Stimulated activated memory B cell treated with anti-CD40 and anti-IgM and Interleukin-4, amounts not matched to agents 10 μg/mL and 1 μg/mL and 100 μg/mL, for 72 hours (primary cell): ENCODE data around the gene KATNAL1.

ENCODE experiments used
- ATAC-seq: fragments of 150-1000 bp; cut with Tn5 transposase; 2 replicates; pipeline ENCODE4 v1.10.0; 2021
- H3K27ac Mint-ChIP-seq: one replicate; pipeline ENCODE4 v1.8.0; 2022; ENCODE audit warnings: mild to moderate bottlenecking, mixed read lengths
- H3K27me3 Mint-ChIP-seq: one replicate; pipeline ENCODE4 v1.8.0; 2022; ENCODE audit warnings: mixed read lengths
- H3K36me3 Mint-ChIP-seq: one replicate; pipeline ENCODE4 v1.8.0; 2022; ENCODE audit warnings: mixed read lengths
- H3K4me1 Mint-ChIP-seq: one replicate; pipeline ENCODE4 v1.8.0; 2022; ENCODE audit warnings: mixed read lengths
- H3K4me3 Mint-ChIP-seq: one replicate; pipeline ENCODE4 v1.8.0; 2022; ENCODE audit warnings: mild to moderate bottlenecking, moderate library complexity, mixed read lengths
- H3K9me3 Mint-ChIP-seq: one replicate; pipeline ENCODE4 v1.8.0; 2022; ENCODE audit warnings: mixed read lengths

Gene KATNAL1

GRCh38 chr13:30307194-30307970, at the start of gene KATNAL1:
Gene KATNAL1 (minus strand): TSS chr13:30307551. CDS start chr13:30283777, 23,774 bp downstream.
- Mint-ChIP-seq H3K4me1 (peaks cover 52% of the 10 kb centered on the region), H3K27me3 (no peaks in the 10 kb centered on the region), H3K4me3 (peak within 1 kb of the TSS; percentile 86), H3K27ac (peak within 1 kb of the TSS; percentile 91), H3K9me3 (no peaks in the 10 kb centered on the region), H3K36me3 (no peaks in the 10 kb centered on the region)
- ATAC-seq: peak; percentile 86

DNA sequence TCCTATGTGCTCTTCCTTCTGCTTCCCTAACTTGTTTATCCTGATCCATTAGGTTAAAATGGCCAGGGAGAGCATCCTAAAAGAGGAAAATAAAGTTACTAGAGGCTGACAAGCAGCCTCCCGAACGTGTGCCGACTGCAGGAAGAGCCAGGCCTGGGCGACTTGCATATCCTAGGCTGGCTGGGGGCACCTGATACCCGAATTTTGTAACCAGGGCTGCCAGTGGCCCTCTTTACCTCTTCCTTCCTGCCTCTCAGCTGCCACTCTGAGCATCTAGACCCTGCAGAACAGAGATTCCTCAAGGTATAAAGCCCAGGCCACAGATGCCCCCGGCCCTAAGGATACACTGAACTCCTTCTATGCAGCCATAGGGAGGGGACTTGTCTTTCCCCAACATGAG, 48.5 kb upstream of the KATNAL1 start:
- Mint-ChIP-seq H3K4me3 (no peak overlapping the region), H3K36me3 (peaks cover 65% of the 10 kb centered on the region), H3K9me3 (peaks cover 5% of the 10 kb centered on the region), H3K4me1 (peaks cover 18% of the 10 kb centered on the region), H3K27ac (no peak overlapping the region), H3K27me3 (no peaks in the 10 kb centered on the region)
- no peak for ATAC-seq

DNA sequence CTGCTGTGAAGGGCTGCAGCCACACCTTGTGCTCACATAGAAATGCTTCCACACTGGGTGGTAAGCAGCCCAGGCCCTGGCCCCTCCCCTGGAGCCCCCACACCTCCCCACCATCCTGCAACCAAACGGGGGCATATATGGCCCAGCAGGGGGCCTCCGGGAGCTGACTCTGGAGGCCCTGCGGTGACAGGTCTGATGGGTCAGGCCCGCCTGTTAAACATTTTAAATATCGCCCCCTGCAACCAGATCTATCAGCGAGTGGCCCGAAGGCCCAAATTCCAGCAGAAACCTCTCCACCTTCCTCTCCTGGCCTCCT, 48.0 kb upstream of the KATNAL1 start:
- Mint-ChIP-seq H3K36me3 (peaks cover 60% of the 10 kb centered on the region), H3K9me3 (peaks cover 5% of the 10 kb centered on the region), H3K4me1 (peaks cover 18% of the 10 kb centered on the region), H3K27ac (no peak overlapping the region), H3K4me3 (no peak overlapping the region), H3K27me3 (no peaks in the 10 kb centered on the region)
- peak; percentile 80 for ATAC-seq

DNA sequence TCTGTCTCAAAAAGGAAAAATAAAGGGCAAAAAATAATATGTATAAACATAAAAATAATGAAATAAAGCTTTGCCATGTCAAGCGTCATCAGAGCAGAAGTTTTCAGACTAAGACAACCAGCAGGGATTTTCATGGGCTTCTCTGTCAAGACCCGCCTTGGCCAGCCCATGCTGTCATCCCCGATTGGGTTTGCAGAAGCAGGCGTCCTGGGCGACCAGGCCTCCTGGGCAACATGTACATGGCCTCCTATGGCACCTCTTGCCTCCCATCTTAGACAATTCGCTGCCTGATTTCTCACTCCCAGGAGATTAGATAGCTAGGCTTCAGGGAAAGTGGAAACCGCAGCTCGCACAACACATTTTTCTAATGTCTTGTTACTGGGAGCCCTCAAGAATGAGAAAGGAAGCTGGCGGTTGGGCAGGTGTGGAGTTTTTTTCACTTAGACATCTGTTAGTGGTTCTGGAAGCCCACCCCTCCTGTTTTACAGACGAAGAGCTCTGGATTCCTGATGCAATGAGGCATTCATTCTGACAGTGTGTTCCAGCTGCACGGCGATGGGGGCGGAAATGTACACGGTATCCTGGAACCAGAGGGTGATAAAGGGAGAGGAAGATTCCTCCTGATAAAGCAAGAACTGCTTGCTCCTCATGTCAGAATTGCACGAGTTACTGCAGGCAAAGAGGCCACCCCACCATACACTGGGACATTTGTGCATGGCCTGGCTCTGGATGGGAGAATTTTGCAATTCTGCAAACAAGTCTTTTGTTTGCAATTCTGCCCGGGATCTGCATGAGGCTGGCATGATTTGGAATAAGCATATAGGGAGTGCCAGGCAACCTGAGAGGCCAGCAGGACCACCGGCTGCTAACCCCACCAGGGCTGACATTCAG, 47.4 kb upstream of the KATNAL1 start:
- Mint-ChIP-seq H3K36me3 (peaks cover 54% of the 10 kb centered on the region), H3K4me3 (no peak overlapping the region), H3K4me1 (peaks cover 18% of the 10 kb centered on the region), H3K9me3 (peaks cover 5% of the 10 kb centered on the region), H3K27ac (no peak overlapping the region), H3K27me3 (no peaks in the 10 kb centered on the region)
- no peak for ATAC-seq

DNA sequence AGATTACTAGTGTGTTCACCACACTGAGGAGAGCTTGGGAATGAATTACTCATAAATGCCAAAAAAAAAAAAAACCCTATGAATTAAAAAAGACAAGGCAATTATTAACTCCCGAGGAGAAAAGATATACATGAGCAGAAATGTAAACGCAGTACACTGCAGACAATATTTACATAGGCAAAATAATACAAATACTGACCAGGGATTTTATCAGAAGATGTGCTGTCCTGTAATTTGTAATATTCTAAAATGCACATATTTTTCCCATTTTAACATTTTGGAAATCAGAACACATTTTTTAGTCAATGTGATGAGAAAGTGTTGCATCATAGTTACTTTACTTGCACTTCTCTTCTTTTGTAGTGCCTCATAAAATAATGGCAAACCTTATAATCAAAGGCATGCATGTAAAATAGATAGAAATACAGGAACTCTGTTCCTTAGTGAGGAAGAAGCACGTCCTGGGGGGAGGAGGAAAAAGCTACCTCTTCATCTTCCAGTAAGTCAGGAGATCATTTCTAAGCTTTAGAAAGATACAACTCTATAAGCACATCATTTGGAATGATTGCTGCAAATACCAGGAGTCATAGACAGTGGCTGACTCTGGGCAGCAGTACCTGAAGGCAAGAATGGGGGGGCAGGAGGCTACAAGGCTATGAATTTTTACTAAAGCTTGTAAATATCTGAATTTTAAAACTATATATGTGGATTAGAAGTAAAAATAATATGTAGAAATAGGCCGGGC, 46.3 kb upstream of the KATNAL1 start:
- Mint-ChIP-seq H3K27me3 (no peaks in the 10 kb centered on the region), H3K4me3 (no peak overlapping the region)
- no peak for ATAC-seq

GRCh38 chr13:30353060-30353459, 45.7 kb upstream of the KATNAL1 start:
- no peaks in the 10 kb centered on the region for H3K27me3 Mint-ChIP-seq

More for the DNA sequence above, 46.3 kb upstream of the KATNAL1 start:
- Mint-ChIP-seq H3K27ac (no peak overlapping the region), H3K4me1 (peaks cover 18% of the 10 kb centered on the region), H3K9me3 (peaks cover 5% of the 10 kb centered on the region), H3K36me3 (peaks cover 44% of the 10 kb centered on the region)

DNA sequence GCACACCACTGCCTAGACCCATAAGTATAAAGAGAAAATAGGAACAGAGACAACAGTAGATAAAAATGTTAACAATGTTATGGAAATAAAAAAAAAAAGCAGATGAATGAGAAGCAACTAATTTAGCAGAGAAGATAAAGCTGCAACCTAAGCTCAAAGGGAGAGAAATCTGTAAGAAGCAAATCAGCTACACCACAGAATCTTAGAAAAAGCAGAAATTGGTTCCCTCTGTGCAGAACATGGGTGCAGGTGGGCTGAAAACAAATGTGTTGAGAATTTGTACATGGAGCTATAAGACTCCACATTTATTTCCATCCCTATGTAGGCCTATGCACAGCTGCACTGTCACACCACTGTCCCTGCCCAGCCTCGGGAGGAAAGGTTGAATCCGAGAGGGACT, 44.8 kb upstream of the KATNAL1 start:
- ATAC-seq: no peak
- H3K27ac Mint-ChIP-seq: no peak overlapping the region
- no peaks in the 10 kb centered on the region for H3K27me3 Mint-ChIP-seq
- no peak overlapping the region for H3K4me3 Mint-ChIP-seq
- H3K36me3 Mint-ChIP-seq: peaks cover 31% of the 10 kb centered on the region
- peaks cover 26% of the 10 kb centered on the region for H3K4me1 Mint-ChIP-seq
- H3K9me3 Mint-ChIP-seq: peaks cover 5% of the 10 kb centered on the region

More at GRCh38 chr13:30353060-30353459, 45.7 kb upstream of the KATNAL1 start:
- peaks cover 5% of the 10 kb centered on the region for H3K9me3 Mint-ChIP-seq
- peaks cover 38% of the 10 kb centered on the region for H3K36me3 Mint-ChIP-seq
- peaks cover 18% of the 10 kb centered on the region for H3K4me1 Mint-ChIP-seq
- H3K27ac Mint-ChIP-seq: no peak overlapping the region
- no peak for ATAC-seq
- H3K4me3 Mint-ChIP-seq: no peak overlapping the region

- Mint-ChIP-seq H3K9me3 (no peaks in the 10 kb centered on the region), H3K36me3 (peaks cover 24% of the 10 kb centered on the region), H3K4me1 (peaks cover 28% of the 10 kb centered on the region), H3K27ac (peak overlapping the region; percentile 8), H3K4me3 (peak overlapping the region; percentile 15), H3K27me3 (no peaks in the 10 kb centered on the region)
- peak; percentile 73 for ATAC-seq
These were observed 39.4 kb upstream of the KATNAL1 start for GRCh38 chr13:30346789-30347167.

- H3K36me3 Mint-ChIP-seq: peaks cover 25% of the 10 kb centered on the region
- peaks cover 27% of the 10 kb centered on the region for H3K4me1 Mint-ChIP-seq
- ATAC-seq: peak; percentile 94
- H3K27ac Mint-ChIP-seq: peak overlapping the region; percentile 8
- H3K4me3 Mint-ChIP-seq: peak overlapping the region; percentile 15
- no peaks in the 10 kb centered on the region for H3K9me3 Mint-ChIP-seq
- no peaks in the 10 kb centered on the region for H3K27me3 Mint-ChIP-seq
These were observed 38.9 kb upstream of the KATNAL1 start for GRCh38 chr13:30346153-30346788.

DNA sequence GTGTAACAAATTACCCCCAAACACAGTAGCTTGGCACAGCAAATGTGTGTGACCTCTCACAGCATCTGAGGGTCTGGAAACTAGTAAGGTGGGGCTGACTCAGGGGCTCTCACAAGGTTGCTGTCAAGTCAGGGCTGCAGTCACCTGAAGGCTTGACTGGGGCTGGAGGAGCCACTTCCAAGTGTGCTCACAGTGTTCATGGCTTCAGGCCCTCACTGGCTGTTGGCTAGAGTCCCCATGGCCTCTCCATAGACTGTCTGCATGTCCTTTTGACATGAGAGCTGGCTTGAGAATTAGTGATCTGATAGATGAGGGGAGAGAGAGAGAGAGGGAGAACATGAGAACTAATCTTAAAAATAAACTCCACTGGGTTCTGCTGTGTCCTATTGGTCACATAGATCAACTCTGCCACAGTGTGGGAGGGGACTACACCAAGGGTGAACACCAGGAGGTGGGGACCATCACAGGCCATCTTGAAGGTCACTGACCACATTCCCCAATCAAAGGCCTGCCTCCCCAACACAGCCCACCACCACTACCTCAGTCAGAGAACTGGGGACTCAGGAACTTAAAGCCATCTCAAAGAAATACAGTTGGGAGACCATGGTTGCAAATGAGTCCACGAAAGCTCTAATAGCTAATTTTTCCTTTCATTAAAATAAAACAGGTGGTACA, 38.2 kb upstream of the KATNAL1 start:
- Mint-ChIP-seq H3K4me3 (no peak overlapping the region), H3K36me3 (peaks cover 30% of the 10 kb centered on the region), H3K27ac (no peak overlapping the region), H3K9me3 (no peaks in the 10 kb centered on the region), H3K4me1 (peaks cover 27% of the 10 kb centered on the region), H3K27me3 (no peaks in the 10 kb centered on the region)
- ATAC-seq: no peak

DNA sequence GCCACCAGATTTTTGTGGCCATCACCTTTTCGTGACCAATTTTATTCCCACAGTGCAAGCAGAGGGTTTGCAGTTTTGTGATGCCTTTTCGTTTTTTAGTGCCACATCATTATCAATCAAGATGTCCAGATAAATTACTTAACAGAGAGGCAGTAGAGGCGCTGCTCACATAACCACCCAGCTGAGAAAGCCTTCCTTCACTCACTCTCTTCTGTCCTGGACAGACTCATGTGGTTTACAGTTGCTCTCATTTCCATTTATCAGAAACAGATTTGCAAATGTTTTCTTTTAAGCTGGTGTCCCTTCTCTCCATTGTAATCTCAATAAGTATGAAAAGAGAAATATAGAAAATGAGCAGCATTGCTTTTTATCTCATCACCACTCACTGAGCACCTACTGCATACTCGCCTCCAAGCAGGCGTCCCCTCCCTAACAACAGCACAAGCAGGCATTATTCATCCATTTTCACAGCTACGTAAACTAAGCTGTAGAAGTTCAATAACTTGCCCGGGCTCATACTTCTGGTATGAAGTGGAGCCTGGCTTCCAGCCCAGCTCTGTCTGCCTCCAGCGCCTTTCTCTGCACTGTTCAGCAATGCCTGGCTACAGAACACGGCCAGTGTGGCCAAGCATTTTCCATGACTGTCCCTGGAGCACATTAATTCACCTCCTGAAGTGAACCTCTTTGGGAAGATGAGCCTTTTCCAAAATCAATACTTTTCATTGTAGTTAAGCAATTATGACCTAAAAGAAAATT, 34.6 kb upstream of the KATNAL1 start:
- Mint-ChIP-seq H3K4me3 (no peak overlapping the region), H3K27me3 (no peaks in the 10 kb centered on the region), H3K36me3 (peaks cover 55% of the 10 kb centered on the region), H3K27ac (no peak overlapping the region), H3K9me3 (no peaks in the 10 kb centered on the region), H3K4me1 (peaks cover 18% of the 10 kb centered on the region)
- no peak for ATAC-seq

GRCh38 chr13:30340331-30341250, 33.2 kb upstream of the KATNAL1 start:
- H3K27ac Mint-ChIP-seq: no peak overlapping the region
- peaks cover 11% of the 10 kb centered on the region for H3K4me1 Mint-ChIP-seq
- no peak for ATAC-seq
- H3K9me3 Mint-ChIP-seq: no peaks in the 10 kb centered on the region
- H3K27me3 Mint-ChIP-seq: no peaks in the 10 kb centered on the region
- peaks cover 54% of the 10 kb centered on the region for H3K36me3 Mint-ChIP-seq
- H3K4me3 Mint-ChIP-seq: no peak overlapping the region

- peaks cover 51% of the 10 kb centered on the region for H3K36me3 Mint-ChIP-seq
- no peaks in the 10 kb centered on the region for H3K27me3 Mint-ChIP-seq
- peaks cover 7% of the 10 kb centered on the region for H3K4me1 Mint-ChIP-seq
- no peak overlapping the region for H3K4me3 Mint-ChIP-seq
- no peak for ATAC-seq
- no peaks in the 10 kb centered on the region for H3K9me3 Mint-ChIP-seq
- H3K27ac Mint-ChIP-seq: no peak overlapping the region
These were observed 32.5 kb upstream of the KATNAL1 start for GRCh38 chr13:30339738-30340330.
